Nucleus accumbens (tissue), 56 donors: ENCODE measurements around the gene GNAL.

Experiments used
- DNase-seq, 56 donors: peaks; one replicate each; lab custom pipeline; 2025; lab: John Stamatoyannopoulos, UW

GNAL gene

GRCh38 chr18:11862468-11863137 lies 173.5 kb downstream of the GNAL start:
- DNase-seq, result no peak

GRCh38 chr18:11864471-11864870 lies 175.4 kb downstream of the GNAL start:
- no peak for DNase-seq

GRCh38 chr18:11865071-11865470 lies 176.0 kb downstream of the GNAL start:
- DNase-seq, result no peak

GRCh38 chr18:11866329-11866728 lies 177.3 kb downstream of the GNAL start:
- DNase-seq, result no peak

GRCh38 chr18:11866764-11867163 lies 177.7 kb downstream of the GNAL start:
- no peak for DNase-seq

GRCh38 chr18:11868230-11868629 lies 179.2 kb downstream of the GNAL start:
- DNase-seq, result no peak

GRCh38 chr18:11871501-11871900 lies 182.4 kb downstream of the GNAL start:
- DNase-seq, result no peak

- DNase-seq, result peak in 1 of 56 donors; percentile 18
These were observed 183.5 kb downstream of the GNAL start for GRCh38 chr18:11872479-11873136.

GRCh38 chr18:11873670-11874340 lies 184.7 kb downstream of the GNAL start:
- DNase-seq, result no peak

GRCh38 chr18:11874676-11875075 lies 185.6 kb downstream of the GNAL start:
- no peak for DNase-seq

- no peak for DNase-seq
These were observed 188.6 kb downstream of the GNAL start for GRCh38 chr18:11877497-11878135.

GRCh38 chr18:11880586-11881304 lies 191.7 kb downstream of the GNAL start:
- no peak for DNase-seq

- no peak for DNase-seq
These were observed 193.6 kb downstream of the GNAL start for GRCh38 chr18:11882636-11883035.

GRCh38 chr18:11883153-11883552 lies 194.1 kb downstream of the GNAL start:
- no peak for DNase-seq

GRCh38 chr18:11884396-11885030 lies 195.4 kb downstream of the GNAL start:
- DNase-seq, result no peak

GRCh38 chr18:11885278-11885947 lies 196.3 kb downstream of the GNAL start:
- peak in 9 of 56 donors; percentile 6 to 48 (median 24) for DNase-seq

- no peak for DNase-seq
These were observed 197.6 kb downstream of the GNAL start for GRCh38 chr18:11886577-11887110.

- DNase-seq, result no peak
These were observed 198.5 kb downstream of the GNAL start for GRCh38 chr18:11887328-11888128.
